ENCODE measurements around the gene PACSIN1. TPM values are rescaled to one million over a fixed set of nuclear protein-coding genes. Genes with fewer than 3 reads are reported as not detected.

PACSIN1 gene
- total and polyA plus RNA-seq, 2 of the 4 experiments (the other 2 are of a cell fraction) = 0.02 TPM; not detected in 1

DNA sequence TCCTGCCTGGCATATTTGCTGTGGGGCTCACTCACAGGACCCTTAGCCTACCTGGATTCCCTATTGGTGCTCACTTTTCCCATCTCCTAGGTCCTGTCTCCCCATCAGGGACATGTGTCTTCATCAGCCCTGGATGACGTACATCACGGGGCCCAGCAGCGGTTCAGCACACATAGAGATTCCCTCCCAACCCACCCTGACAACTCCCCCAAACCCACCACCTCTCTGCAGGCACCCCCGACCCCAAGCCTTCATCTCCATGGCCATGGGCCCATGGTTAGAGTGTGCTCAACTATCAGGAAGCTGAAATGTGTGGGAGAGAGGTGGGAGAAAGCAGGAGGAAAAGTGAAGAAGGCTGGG, 115.7 kb downstream of the PACSIN1 start:
- Histone ChIP-seq H2AFZ (replicated peaks; ENCODE audit: low read length, poor library complexity) (no peak overlapping the region), H4K8ac (ENCODE audit: low read depth in 2 of 2, low read length in 2 of 2) (no peak overlapping the region), H2BK120ac (ENCODE audit: low read depth, low read length) (no peak overlapping the region), H3K4me3 (ENCODE audit: insufficient read depth, low read depth, low read length) (no peak overlapping the region), H3K14ac (replicated peaks; ENCODE audit: low read depth, low read length) (no peak overlapping the region), H3K36me3 (ENCODE audit: control insufficient read depth, insufficient read depth, low read length) (no peaks in the 10 kb centered on the region), H2AK9ac (replicated peaks; ENCODE audit: low read depth, low read length, poor library complexity) (no peak overlapping the region), H2BK20ac (ENCODE audit: low read depth, low read length) (no peak overlapping the region), H3K9ac (ENCODE audit: low read depth, low read length) (no peak overlapping the region), H4K5ac (ENCODE audit: low read depth, low read length) (no peak overlapping the region), H2BK5ac (ENCODE audit: low read depth, low read length, poor library complexity, severe bottlenecking) (no peak overlapping the region), H3K27ac (ENCODE audit: insufficient read depth, low read length) (no peak overlapping the region), H2AK5ac (ENCODE audit: low read depth, low read length) (no peak overlapping the region), H3K79me1 (ENCODE audit: low read depth in 1 of 2, low read length in 2 of 2) (peaks cover 4 to 29% of the 10 kb centered on the region in 2 experiments), H3K56ac (ENCODE audit: extremely low read depth, insufficient read depth, low read length) (no peak overlapping the region), H3K9me1 (ENCODE audit: insufficient read depth, low read length) (peaks cover 13% of the 10 kb centered on the region; the same call in 1 of the 2 replicates), H3K4ac (ENCODE audit: low read depth, low read length) (no peak overlapping the region), H3K4me2 (ENCODE audit: low read depth, low read length) (no peak overlapping the region), H3K4me1 (ENCODE audit: control insufficient read depth, insufficient read depth, low read length) (peaks cover 9% of the 10 kb centered on the region; the same call in 1 of the 2 replicates), H4K91ac (ENCODE audit: insufficient read depth, low read depth, low read length) (no peak overlapping the region), H2BK15ac (ENCODE audit: low read depth, low read length) (no peak overlapping the region), H3K23ac (ENCODE audit: low read depth, low read length) (no peak overlapping the region), H3K27me3 (ENCODE audit: control insufficient read depth, insufficient read depth, low read length) (no peaks in the 10 kb centered on the region), H3K9me3 (ENCODE audit: control insufficient read depth, insufficient read depth, low read length) (no peaks in the 10 kb centered on the region), H4K20me1 (ENCODE audit: insufficient read depth, low read length) (peaks cover 28% of the 10 kb centered on the region), H3K18ac (ENCODE audit: low read depth, low read length) (no peak overlapping the region)
- TF ChIP-seq SMC3 (IDR thresholded peaks at IDR 0.05; ENCODE audit: low read depth, low read length) (no peak), MXI1 (IDR thresholded peaks at IDR 0.05; ENCODE audit: borderline replicate concordance, low read depth, low read length) (no peak), FOS (IDR thresholded peaks at IDR 0.05; ENCODE audit: low read depth, low read length) (no peak), MAFK (IDR thresholded peaks at IDR 0.05; ENCODE audit: low read depth, low read length) (no peak), NFE2L2 (IDR thresholded peaks at IDR 0.05; ENCODE audit: low read depth, low read length) (no peak), MAZ (IDR thresholded peaks at IDR 0.05; ENCODE audit: borderline replicate concordance, low read depth, low read length) (no peak)
- TF ChIP-seq, protein P1, sequence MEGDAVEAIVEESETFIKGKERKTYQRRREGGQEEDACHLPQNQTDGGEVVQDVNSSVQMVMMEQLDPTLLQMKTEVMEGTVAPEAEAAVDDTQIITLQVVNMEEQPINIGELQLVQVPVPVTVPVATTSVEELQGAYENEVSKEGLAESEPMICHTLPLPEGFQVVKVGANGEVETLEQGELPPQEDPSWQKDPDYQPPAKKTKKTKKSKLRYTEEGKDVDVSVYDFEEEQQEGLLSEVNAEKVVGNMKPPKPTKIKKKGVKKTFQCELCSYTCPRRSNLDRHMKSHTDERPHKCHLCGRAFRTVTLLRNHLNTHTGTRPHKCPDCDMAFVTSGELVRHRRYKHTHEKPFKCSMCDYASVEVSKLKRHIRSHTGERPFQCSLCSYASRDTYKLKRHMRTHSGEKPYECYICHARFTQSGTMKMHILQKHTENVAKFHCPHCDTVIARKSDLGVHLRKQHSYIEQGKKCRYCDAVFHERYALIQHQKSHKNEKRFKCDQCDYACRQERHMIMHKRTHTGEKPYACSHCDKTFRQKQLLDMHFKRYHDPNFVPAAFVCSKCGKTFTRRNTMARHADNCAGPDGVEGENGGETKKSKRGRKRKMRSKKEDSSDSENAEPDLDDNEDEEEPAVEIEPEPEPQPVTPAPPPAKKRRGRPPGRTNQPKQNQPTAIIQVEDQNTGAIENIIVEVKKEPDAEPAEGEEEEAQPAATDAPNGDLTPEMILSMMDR (conservative IDR thresholded peaks at IDR 0.05; ENCODE audit: low read depth, low read length) = no peak
- CTCF ChIA-PET = no interaction called here
- POLR2A ChIA-PET (ENCODE audit: unreplicated experiment) = no interaction called here
- no CpG with 5 or more reads among the region's 4 CpGs for WGBS, 2 experiments (ENCODE audit: extremely low coverage in 2 of 2, insufficient read length in 1 of 2)
- no TSS peak for BruUV-seq (replicated peaks)
- no peak for DNase-seq
- no peak for ATAC-seq (ENCODE audit: low read depth)
- in situ Hi-C loops (cut with MboI; ENCODE audit: low sequenced_read_pairs) (no loop called here), dilution Hi-C loops (cut with HindIII; ENCODE audit: low sequenced_read_pairs, unreplicated experiment) (no loop called here), intact Hi-C loops (cut with micrococcal nuclease) (no loop called here)
